Measurements from ENCODE around the gene ODAD4.

ODAD4 gene

DNA sequence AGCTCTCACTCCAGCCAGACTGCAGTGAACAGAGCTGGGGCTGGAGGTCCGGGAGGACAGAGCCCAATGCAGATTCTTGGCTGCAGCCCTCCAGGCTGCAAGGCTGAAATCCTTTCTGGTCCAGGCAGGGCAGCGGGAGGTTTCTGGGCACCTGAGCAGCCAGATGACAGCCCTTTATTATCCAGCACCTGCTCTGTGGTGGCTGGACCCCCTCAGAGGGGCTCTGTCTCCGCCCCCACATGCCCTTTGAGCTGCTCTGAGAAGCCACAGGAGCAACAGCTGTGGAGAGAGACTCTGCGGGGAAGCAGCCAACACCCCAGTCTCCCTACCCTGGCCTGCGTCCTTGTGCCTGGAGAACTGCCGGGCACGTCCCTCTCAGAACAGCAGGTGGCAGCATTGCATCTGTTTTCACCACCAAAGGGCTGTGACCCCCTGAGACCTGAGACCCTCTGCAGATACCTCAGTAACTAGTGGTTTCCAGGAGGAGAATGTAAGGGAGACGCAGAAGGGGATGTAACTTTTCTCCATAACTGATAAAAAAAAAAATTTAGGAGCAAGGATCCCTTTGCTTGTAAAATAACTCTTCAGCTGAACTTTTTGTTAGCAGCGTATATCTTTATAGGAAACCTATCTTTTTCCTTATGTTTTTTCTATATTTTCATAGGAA is 32.5 kb downstream of the ODAD4 start:
- TF ChIP-seq, protein P1, sequence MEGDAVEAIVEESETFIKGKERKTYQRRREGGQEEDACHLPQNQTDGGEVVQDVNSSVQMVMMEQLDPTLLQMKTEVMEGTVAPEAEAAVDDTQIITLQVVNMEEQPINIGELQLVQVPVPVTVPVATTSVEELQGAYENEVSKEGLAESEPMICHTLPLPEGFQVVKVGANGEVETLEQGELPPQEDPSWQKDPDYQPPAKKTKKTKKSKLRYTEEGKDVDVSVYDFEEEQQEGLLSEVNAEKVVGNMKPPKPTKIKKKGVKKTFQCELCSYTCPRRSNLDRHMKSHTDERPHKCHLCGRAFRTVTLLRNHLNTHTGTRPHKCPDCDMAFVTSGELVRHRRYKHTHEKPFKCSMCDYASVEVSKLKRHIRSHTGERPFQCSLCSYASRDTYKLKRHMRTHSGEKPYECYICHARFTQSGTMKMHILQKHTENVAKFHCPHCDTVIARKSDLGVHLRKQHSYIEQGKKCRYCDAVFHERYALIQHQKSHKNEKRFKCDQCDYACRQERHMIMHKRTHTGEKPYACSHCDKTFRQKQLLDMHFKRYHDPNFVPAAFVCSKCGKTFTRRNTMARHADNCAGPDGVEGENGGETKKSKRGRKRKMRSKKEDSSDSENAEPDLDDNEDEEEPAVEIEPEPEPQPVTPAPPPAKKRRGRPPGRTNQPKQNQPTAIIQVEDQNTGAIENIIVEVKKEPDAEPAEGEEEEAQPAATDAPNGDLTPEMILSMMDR (IDR thresholded peaks at IDR 0.05; ENCODE audit: insufficient read depth, low read length, missing control alignments) = peak; percentile 90
- POLR2A ChIA-PET = interaction anchor here (0.7 kb wide), 1 partner anchor 705 kb away, joined by 3 read pairs; no protein-coding TSS in a partner anchor
- no peak for DNase-seq (ENCODE audit: low read depth, low spot score)

DNA sequence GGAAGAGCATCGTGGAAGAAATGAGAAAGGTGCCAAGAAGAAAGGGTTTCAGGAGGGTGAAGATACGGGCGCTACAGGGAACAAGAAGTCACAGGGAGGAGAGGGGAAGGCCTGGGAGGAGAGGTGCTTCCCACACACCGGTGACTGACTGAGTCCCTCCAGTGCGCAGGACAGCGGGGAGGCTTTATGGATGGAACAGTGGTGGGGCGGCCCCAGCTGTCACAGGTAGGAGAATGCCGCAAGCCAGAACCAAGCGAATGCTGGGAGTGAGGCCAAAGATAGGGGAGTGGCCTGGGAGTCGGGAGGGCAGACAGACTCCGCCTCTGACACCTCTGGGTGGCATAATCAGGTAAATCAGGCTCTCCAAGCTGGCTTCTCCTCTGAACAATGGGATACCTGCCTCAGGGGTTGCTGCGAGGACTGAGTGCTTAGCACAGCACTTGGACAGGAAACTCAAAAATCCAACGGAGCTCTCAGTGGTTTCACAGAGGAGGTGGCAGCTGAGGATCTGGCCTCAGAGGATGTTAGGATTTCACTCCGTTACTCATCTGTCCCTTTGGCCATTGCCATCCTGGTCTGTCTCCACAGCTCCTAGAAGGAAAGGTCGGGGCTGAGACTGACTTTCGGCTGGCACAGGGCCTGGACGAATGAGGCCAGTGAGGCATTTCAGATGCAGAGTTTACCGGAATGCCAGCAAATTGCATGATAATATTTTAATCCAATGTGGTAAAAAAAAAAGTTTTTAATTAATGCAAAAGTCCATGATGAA is 35.5 kb downstream of the ODAD4 start:
- POLR2A ChIA-PET = interaction anchor here (0.5 to 2.9 kb wide), 9 partner anchors 9 to 1109 kb away, joined by 3 to 15 read pairs (median 6); partner anchors contain the start of genes ACLY, DHX58 and DNAJC7
- TF ChIP-seq, protein P1 (IDR thresholded peaks at IDR 0.05; ENCODE audit: insufficient read depth, low read length, missing control alignments) = no peak
- no peak for DNase-seq (ENCODE audit: low read depth, low spot score)
- CTCF ChIA-PET = interaction anchor here (1.0 to 11.2 kb wide), 12 partner anchors 9 to 169 kb away, joined by 3 to 131 read pairs (median 10); partner anchors contain the start of genes DHX58, DNAJC7, HSPB9 and KAT2A
- peak overlapping the region; percentile 81 for H3K4me3 ChIP-seq (ENCODE audit: low read depth, low read length)

More for the DNA sequence above, 32.5 kb downstream of the ODAD4 start:
- no peak overlapping the region for H3K4me3 ChIP-seq (ENCODE audit: low read depth, low read length)
- CTCF ChIA-PET = interaction anchor here (0.6 to 11.2 kb wide), 37 partner anchors 9 to 351 kb away, joined by 3 to 131 read pairs (median 4); partner anchors contain the start of genes ACLY, DHX58, DNAJC7 and HSPB9

DNA sequence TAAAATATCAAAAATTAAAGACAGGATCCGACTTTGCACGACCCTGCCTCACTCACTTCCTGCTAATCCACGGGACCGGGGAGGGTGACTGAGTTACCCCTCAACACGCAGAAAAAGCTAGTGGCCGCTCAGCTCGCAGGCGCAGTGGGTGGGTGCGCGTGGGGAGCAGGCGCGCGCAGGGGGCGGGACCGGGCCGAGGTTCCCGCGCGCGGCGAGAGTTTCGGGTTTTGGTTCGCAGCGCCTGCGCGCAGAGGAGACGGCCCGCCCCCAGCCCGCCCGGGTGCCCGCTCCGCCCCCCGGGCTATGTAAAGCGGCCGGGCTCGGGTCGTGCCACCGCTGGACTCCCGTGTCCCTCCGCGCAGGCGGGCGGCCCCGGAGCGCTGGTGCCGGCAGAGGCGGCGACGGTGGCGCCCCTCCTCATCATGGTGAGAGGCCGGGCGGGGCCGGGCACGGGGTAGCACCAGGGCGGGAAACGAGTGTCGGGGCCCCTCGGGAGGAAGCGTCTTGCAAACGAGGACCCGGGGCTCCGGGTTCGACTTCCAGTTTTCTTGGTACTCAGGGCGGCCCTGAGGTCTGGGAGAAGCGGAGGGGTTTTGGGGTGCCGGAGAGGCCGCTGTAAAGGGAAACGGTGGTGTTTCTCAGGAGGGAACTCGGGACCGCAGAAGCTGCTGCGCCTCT is 36.2 kb downstream of the ODAD4 start, which contains the start of gene CNP:
Gene CNP, plus strand, starts transcription at position 333 of the 678 bp plus-strand sequence. Its CDS starts 90 bp downstream, at position 423.
- no peak for DNase-seq (ENCODE audit: low read depth, low spot score)
- peak within 1 kb of the TSS; percentile 81 for H3K4me3 ChIP-seq (ENCODE audit: low read depth, low read length)
- TF ChIP-seq, protein P1 (IDR thresholded peaks at IDR 0.05; ENCODE audit: insufficient read depth, low read length, missing control alignments) = no peak
- ChIA-PET POLR2A (interaction anchor here (0.5 to 2.9 kb wide), 9 partner anchors 9 to 146 kb away, joined by 3 to 15 read pairs (median 6); partner anchors contain the start of genes ACLY, DHX58 and DNAJC7), CTCF (interaction anchor here (1.8 to 11.2 kb wide), 7 partner anchors 10 to 153 kb away, joined by 6 to 131 read pairs (median 10); partner anchors contain the start of genes DHX58, DNAJC7, HSPB9 and KAT2A)

DNA sequence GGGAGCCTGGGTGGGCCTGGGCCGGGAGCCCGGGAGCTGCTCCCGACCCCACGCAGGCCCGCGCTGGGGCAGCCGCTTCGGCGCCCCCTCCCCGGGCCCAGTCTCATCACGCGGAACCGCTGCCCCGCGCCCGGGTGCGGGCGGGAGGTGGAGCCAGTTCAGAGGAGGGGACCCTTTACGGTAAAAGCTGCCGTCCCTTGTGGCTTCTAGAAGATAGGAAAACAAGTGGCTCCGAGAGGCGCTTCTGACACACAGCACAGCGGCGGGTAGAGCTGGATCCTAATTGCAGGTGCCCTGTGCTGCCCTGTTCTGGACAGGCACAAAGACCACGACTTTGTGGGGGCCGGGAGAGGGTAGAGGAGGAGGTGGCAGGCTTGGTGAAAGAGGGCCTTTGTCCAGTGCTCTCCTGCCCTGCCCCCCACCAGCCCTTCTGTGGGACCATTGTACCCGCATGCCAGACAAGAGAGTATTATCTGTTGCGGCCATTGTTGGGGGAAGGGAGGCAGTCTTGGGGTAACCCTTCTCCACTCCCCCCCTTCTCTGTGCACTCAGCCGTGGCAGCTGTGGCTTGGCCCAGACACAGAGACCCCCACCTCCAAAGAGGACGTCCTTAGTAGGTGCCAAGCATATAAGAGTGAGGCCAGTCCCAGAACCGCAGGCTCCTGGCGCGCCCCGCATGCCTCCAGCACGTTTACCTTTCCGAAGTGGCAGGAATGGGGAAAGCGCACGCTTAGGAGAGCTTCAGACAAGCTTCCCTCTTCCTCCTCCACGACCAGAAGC is 36.9 kb downstream of the ODAD4 start:
- POLR2A ChIA-PET = interaction anchor here (0.5 to 2.9 kb wide), 5 partner anchors 8 to 1320 kb away, joined by 4 to 15 read pairs (median 7); partner anchors contain the start of genes DHX58, DNAJC7 and SMARCE1
- TF ChIP-seq, protein P1 (IDR thresholded peaks at IDR 0.05; ENCODE audit: insufficient read depth, low read length, missing control alignments) = no peak
- H3K4me3 ChIP-seq (ENCODE audit: low read depth, low read length) = peak overlapping the region; percentile 81
- CTCF ChIA-PET = interaction anchor here (2.5 to 11.2 kb wide), 5 partner anchors 10 to 153 kb away, joined by 10 to 131 read pairs (median 46); partner anchors contain the start of genes DHX58, DNAJC7, HSPB9 and KAT2A
- DNase-seq (ENCODE audit: low read depth, low spot score) = no peak

DNA sequence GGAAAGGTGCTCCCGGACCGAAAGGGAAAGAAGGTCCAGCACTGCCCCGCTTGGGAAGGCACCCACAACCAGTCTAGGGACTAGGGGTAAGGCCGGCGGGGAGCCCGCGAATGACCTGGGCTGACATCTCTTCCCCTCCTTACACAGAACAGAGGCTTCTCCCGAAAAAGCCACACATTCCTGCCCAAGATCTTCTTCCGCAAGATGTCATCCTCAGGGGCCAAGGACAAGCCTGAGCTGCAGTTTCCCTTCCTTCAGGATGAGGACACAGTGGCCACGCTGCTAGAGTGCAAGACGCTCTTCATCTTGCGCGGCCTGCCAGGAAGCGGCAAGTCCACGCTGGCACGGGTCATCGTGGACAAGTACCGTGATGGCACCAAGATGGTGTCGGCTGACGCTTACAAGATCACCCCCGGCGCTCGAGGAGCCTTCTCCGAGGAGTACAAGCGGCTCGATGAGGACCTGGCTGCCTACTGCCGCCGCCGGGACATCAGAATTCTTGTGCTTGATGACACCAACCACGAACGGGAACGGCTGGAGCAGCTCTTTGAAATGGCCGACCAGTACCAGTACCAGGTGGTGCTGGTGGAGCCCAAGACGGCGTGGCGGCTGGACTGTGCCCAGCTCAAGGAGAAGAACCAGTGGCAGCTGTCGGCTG is 37.6 kb downstream of the ODAD4 start:
- no peak for DNase-seq (ENCODE audit: low read depth, low spot score)
- ChIA-PET POLR2A (interaction anchor here (1.1 to 2.9 kb wide), 3 partner anchors 45 to 50 kb away, joined by 3 to 15 read pairs (median 4); partner anchors contain the start of genes ACLY and DNAJC7), CTCF (interaction anchor here (1.3 to 11.2 kb wide), 5 partner anchors 8 to 152 kb away, joined by 3 to 131 read pairs (median 46); partner anchors contain the start of genes DHX58, DNAJC7, HSPB9 and KAT2A)
- H3K4me3 ChIP-seq (ENCODE audit: low read depth, low read length) = peak overlapping the region; percentile 81
- TF ChIP-seq, protein P1 (IDR thresholded peaks at IDR 0.05; ENCODE audit: insufficient read depth, low read length, missing control alignments) = no peak
